Smooth muscle cell of trachea (primary cell): ENCODE measurements around the gene HAUS7. TPM values are rescaled to one million over a fixed set of nuclear protein-coding genes. Genes with fewer than 3 reads are reported as not detected.

Experiments used
- total RNA-seq: library from RNA; depleted of rRNA; stranded (reverse); fragments of >200 nt; gene quantifications from 2 replicates; pipeline ENCODE4 v1.2.1, GENCODE V29; 2014

HAUS7 gene
- total RNA-seq: 13.7 and 17.0 TPM in 2 replicates

GRCh38 chrX:153470411-153471363, at the start of gene HAUS7:
TSS of gene HAUS7 (minus strand) at chrX:153470576. CDS start at chrX:153470557, 19 bp downstream.

GRCh38 chrX:153517423-153517822, 47.0 kb upstream of the HAUS7 start, which contains the start of gene ATP2B3:
TSS of gene ATP2B3 (plus strand) at chrX:153517642. CDS start at chrX:153536248, 18,606 bp downstream.

GRCh38 chrX:153494541-153495361, 24.4 kb upstream of the HAUS7 start, which contains the start of gene BGN:
TSS of gene BGN (plus strand) at chrX:153494980. CDS start at chrX:153504632, 9,652 bp downstream.

GRCh38 chrX:153445856-153446635, 24.3 kb downstream of the HAUS7 start, which contains the start of gene TREX2:
TSS of gene TREX2 (minus strand) at chrX:153446056. CDS start at chrX:153445430, 626 bp downstream.

GRCh38 chrX:153411255-153411987, 59.0 kb downstream of the HAUS7 start, which contains the start of gene ZFP92:
TSS of gene ZFP92 (plus strand) at chrX:153411472. CDS start at chrX:153418323, 6,851 bp downstream.

GRCh38 chrX:153401133-153401764, 69.1 kb downstream of the HAUS7 start, which contains the start of gene PNMA6E:
TSS of gene PNMA6E (minus strand) at chrX:153401350. CDS start at chrX:153398849, 2,501 bp downstream.

Other genes with a start within 250 kb of the HAUS7 start
- not detected in 2 replicates for gene PNMA6F, start 148.8 kb downstream of the HAUS7 start, total RNA-seq
- 8.1 and 9.6 TPM in 2 replicates for gene ZNF275, start 136.4 kb downstream of the HAUS7 start, total RNA-seq
- not detected in 2 replicates for gene PNMA6E, start 69.2 kb downstream of the HAUS7 start, total RNA-seq
- gene ZFP92, start 59.1 kb downstream of the HAUS7 start, total RNA-seq: under 0.01 and 0.33 TPM in 2 replicates
- 1.7 and 3.8 TPM in 2 replicates for gene TREX2, start 24.5 kb downstream of the HAUS7 start, total RNA-seq
- 10.5 and 57.7 TPM in 2 replicates for gene BGN, start 24.4 kb upstream of the HAUS7 start, total RNA-seq
- under 0.01 TPM in 1 of 2 replicates, not detected in the other for gene ATP2B3, start 47.1 kb upstream of the HAUS7 start, total RNA-seq
- gene CCNQ, start 128.6 kb upstream of the HAUS7 start, total RNA-seq: 25.1 and 27.8 TPM in 2 replicates
- gene DUSP9, start 176.6 kb upstream of the HAUS7 start, total RNA-seq: under 0.01 TPM in 1 of 2 replicates, not detected in the other
- 1.2 TPM in 1 of 2 replicates, not detected in the other for gene PNCK, start 203.2 kb upstream of the HAUS7 start, total RNA-seq
- 8.9 and 14.9 TPM in 2 replicates for gene SLC6A8, start 217.3 kb upstream of the HAUS7 start, total RNA-seq